Loucy (cell line): ENCODE data around the gene DLGAP5.

ENCODE experiments used
- CTCF ChIP-seq: fragments of 200-600 bp; sonication (generic); conservative IDR thresholded peaks from 2 replicates; pipeline ENCODE4 v1.5.1; 2014; ENCODE audit warnings: mild to moderate bottlenecking, antibody characterized with exemption, low read length
- EZH2phosphoT487 ChIP-seq: fragments of 200-600 bp; IDR thresholded peaks from 2 replicates; pipeline ENCODE4 v1.6.1; 2018; ENCODE audit warnings: antibody characterized with exemption, mild to moderate bottlenecking, moderate library complexity, borderline replicate concordance

GRCh38 chr14:55118761-55119160, 72.6 kb downstream of the DLGAP5 start:
- TF ChIP-seq CTCF (no peak), EZH2phosphoT487 (no peak)
